K562 (cell line): ENCODE data around the gene ZIC2. TPM values are rescaled to one million over a fixed set of nuclear protein-coding genes. Genes with fewer than 3 reads are reported as not detected.

Source experiments
- ASH1L ChIP-seq: fragments of 450-650 bp; IDR thresholded peaks from 2 replicates; pipeline ENCODE4 v1.6.1; 2018; ENCODE audit warnings: borderline replicate concordance, mild to moderate bottlenecking, low read depth; ENCODE audit not compliant: partially characterized antibody
- ATF2 ChIP-seq: sonication (generic); formaldehyde crosslinking; IDR thresholded peaks from 2 replicates; pipeline ENCODE4 v1.8.1; 2022; ENCODE audit warnings: missing genetic modification reagents
- BRCA1 ChIP-seq, 2 experiments: fragments of 450-650 bp in 1 of 2; sonication (generic) in 1 of 2; formaldehyde crosslinking in 1 of 2; IDR thresholded peaks; 2 replicates each; pipeline versions ENCODE4 v1.5.0 to v1.6.1; 2017 to 2020; ENCODE audit warnings: mild to moderate bottlenecking in 1 of 2, missing genetic modification reagents in 1 of 2
- CCAR2 ChIP-seq: fragments of 200-400 bp; formaldehyde crosslinking; IDR thresholded peaks from 2 replicates; pipeline ENCODE4 v1.6.1; 2017; ENCODE audit warnings: mild to moderate bottlenecking, low read depth, low read length
- ELF1 ChIP-seq: fragments of 200-800 bp; sonication (Bioruptor generic); IDR thresholded peaks from 2 replicates; pipeline ENCODE4 v1.6.1; 2016; ENCODE audit warnings: missing genetic modification characterization, missing compliant biosample characterization
- KDM4B ChIP-seq, 2 experiments: fragments of 450-650 bp in 1 of 2; sonication (generic) in 1 of 2; IDR thresholded peaks; 2 replicates each; pipeline ENCODE4 v1.6.1; 2016 to 2017; ENCODE audit warnings: borderline replicate concordance in 2 of 2, antibody characterized with exemption in 1 of 2, low read depth in 1 of 2, mild to moderate bottlenecking in 1 of 2
- MEF2A ChIP-seq: IDR thresholded peaks from 2 replicates; pipeline ENCODE4 v1.6.1; 2011; ENCODE audit warnings: low read depth, mild to moderate bottlenecking, low read length, moderate library complexity; ENCODE audit not compliant: control insufficient read depth
- MITF ChIP-seq: IDR thresholded peaks from 2 replicates; pipeline ENCODE4 v1.6.1; 2014; ENCODE audit warnings: antibody characterized with exemption
- PBX2 ChIP-seq, 2 experiments: IDR thresholded peaks in 1 of 2; conservative IDR thresholded peaks in 1 of 2; 2 replicates each; pipeline ENCODE4 v1.6.1; 2016; ENCODE audit warnings: low read depth in 2 of 2, mild to moderate bottlenecking in 1 of 2, missing compliant biosample characterization in 1 of 2, missing genetic modification characterization in 1 of 2, moderate library complexity in 1 of 2
- PHF20 ChIP-seq: fragments of 450-650 bp; IDR thresholded peaks from 2 replicates; pipeline ENCODE4 v1.6.1; 2018; ENCODE audit not compliant: partially characterized antibody
- RBBP5 ChIP-seq: fragments of 200-600 bp; sonication (generic); IDR thresholded peaks from 2 replicates; pipeline ENCODE4 v1.6.1; 2012; ENCODE audit warnings: borderline replicate concordance, mild to moderate bottlenecking, low read length, control low read depth, inconsistent platforms; ENCODE audit not compliant: insufficient read depth, poor library complexity, severe bottlenecking
- TAF15 ChIP-seq: fragments of 200-400 bp; formaldehyde crosslinking; IDR thresholded peaks from 2 replicates; pipeline ENCODE4 v1.6.1; 2017; ENCODE audit warnings: mild to moderate bottlenecking, low read depth, low read length, moderate library complexity
- ZNF551 ChIP-seq: fragments of 250-450 bp; sonication (Bioruptor Pico); IDR thresholded peaks from 2 replicates; pipeline ENCODE4 v1.5.0; 2021; ENCODE audit warnings: mild to moderate bottlenecking, moderate library complexity
- ZNF764 ChIP-seq: fragments of 250-450 bp; sonication (Bioruptor Pico); IDR thresholded peaks from 2 replicates; pipeline ENCODE4 v1.4.0; 2020; ENCODE audit warnings: low read depth, mild to moderate bottlenecking, moderate library complexity
- polyA plus RNA-seq, 8 experiments: library from polyadenylated mRNA; depleted of rRNA in 4 of 8; stranded (reverse) in 5 of 8; unstranded in 3 of 8; fragments of >200 nt; fragmentation: Nextera tagmentation in 2 of 8; fragmentation: Illumina TruSeq in 1 of 8; extraction: Ambion mirVana in 2 of 8; extraction: Trizol in 1 of 8; gene quantifications; 2 replicates each; pipeline versions ENCODE4 v1.2.1 to v1.2.3, GENCODE V29; 2011 to 2014; ENCODE audit warnings: inconsistent platforms in 1 of 8, missing spikeins in 1 of 8
- total RNA-seq, 7 experiments: library from RNA; depleted of rRNA in 6 of 7; stranded (reverse); fragments of >200 nt in 6 of 7; fragmentation: Illumina TruSeq in 2 of 7; extraction: Trizol in 2 of 7; gene quantifications; 2 replicates each; pipeline versions ENCODE4 v1.2.1 to v1.2.3, GENCODE V29; 2011 to 2021; ENCODE audit warnings: low replicate concordance in 1 of 7
- TF ChIP-seq, protein P1 (sequence below): fragments of 450-650 bp; IDR thresholded peaks from 2 replicates; pipeline ENCODE4 v1.6.1; 2017; ENCODE audit warnings: antibody characterized with exemption
- TF ChIP-seq, protein P2 (sequence below): sonication (generic); formaldehyde crosslinking; IDR thresholded peaks from 2 replicates; pipeline ENCODE4 v1.8.0; 2023; ENCODE audit warnings: mild to moderate bottlenecking, missing genetic modification reagents

Gene ZIC2
- total and polyA plus RNA-seq, 9 of the 15 experiments (the other 6 are each of a cell fraction or from before 2014, with no cell fraction given): 1.8 to 18.0 (median 4.5) TPM

DNA sequence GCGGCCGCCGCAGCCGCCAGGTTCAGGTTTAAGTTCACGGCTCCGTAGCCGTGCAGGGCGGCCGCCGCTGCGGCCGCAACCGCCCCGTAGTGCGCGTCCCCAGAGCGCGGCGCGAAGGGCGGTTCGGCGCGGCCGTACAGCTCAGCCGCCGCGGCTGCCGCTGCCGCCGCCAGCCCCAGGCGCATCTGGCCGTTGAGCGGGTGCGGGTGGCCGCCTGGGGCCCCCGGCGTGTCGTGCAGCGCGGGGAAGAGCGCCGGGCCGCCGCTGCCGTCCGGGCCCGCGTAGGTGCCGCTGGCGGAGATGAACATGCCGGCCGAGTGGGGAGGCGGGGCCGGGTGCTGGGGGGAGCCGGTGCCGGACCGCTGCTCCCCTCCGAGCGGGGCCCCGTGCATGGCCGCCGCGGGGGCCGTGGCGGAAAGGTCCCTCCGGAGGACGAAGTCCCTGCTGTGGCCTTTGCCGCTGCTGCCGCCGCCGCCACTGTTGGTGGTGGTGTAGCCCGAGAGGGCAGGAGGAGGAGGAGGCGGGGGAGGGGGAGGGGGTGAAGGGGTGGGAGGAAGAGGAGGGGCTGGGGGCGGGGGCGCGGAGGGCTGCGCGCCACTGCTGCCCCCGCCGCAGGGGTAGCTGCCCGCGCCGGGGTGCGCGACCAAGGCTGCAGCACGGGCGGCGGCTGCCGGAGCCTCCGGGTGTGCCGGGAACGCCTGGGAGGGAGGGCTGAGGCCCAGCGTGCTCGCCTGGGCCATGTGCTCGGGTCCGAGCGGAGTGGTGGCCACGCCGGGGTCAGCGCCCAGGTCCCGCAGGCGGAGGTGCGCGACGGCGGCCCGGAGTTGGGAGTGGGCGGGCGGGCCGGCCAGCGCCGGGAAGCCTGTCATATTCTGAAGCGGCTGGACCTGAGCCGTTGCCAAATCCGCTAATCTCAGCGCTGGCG is 10.7 kb upstream of the ZIC2 start (continued):
- TF ChIP-seq ASH1L: no peak
- TF ChIP-seq PBX2 (CRISPR knock-in tag; IDR thresholded peaks at IDR 0.05; ENCODE audit: low read depth): no peak
- TF ChIP-seq PBX2 (tag; conservative IDR thresholded peaks at IDR 0.05; ENCODE audit: low read depth): no peak
- TF ChIP-seq CCAR2: no peak
- TF ChIP-seq TAF15: no peak
- TF ChIP-seq ZNF764 (CRISPR knock-in tag): no peak
- TF ChIP-seq ELF1: no peak
- no peak for TF ChIP-seq MITF
- TF ChIP-seq KDM4B (IDR thresholded peaks at IDR 0.05; ENCODE audit: borderline replicate concordance in 2 of 2, low read depth in 1 of 2): no peak
- TF ChIP-seq BRCA1 (IDR thresholded peaks at IDR 0.05): no peak
- no peak for TF ChIP-seq BRCA1 (CRISPR knock-in tag; IDR thresholded peaks at IDR 0.05)
- TF ChIP-seq, protein P1, sequence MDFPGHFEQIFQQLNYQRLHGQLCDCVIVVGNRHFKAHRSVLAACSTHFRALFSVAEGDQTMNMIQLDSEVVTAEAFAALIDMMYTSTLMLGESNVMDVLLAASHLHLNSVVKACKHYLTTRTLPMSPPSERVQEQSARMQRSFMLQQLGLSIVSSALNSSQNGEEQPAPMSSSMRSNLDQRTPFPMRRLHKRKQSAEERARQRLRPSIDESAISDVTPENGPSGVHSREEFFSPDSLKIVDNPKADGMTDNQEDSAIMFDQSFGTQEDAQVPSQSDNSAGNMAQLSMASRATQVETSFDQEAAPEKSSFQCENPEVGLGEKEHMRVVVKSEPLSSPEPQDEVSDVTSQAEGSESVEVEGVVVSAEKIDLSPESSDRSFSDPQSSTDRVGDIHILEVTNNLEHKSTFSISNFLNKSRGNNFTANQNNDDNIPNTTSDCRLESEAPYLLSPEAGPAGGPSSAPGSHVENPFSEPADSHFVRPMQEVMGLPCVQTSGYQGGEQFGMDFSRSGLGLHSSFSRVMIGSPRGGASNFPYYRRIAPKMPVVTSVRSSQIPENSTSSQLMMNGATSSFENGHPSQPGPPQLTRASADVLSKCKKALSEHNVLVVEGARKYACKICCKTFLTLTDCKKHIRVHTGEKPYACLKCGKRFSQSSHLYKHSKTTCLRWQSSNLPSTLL: no peak
- TF ChIP-seq, protein P2, sequence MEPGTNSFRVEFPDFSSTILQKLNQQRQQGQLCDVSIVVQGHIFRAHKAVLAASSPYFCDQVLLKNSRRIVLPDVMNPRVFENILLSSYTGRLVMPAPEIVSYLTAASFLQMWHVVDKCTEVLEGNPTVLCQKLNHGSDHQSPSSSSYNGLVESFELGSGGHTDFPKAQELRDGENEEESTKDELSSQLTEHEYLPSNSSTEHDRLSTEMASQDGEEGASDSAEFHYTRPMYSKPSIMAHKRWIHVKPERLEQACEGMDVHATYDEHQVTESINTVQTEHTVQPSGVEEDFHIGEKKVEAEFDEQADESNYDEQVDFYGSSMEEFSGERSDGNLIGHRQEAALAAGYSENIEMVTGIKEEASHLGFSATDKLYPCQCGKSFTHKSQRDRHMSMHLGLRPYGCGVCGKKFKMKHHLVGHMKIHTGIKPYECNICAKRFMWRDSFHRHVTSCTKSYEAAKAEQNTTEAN (CRISPR knock-in tag): no peak
- TF ChIP-seq ATF2 (CRISPR knock-in tag): no peak
- no peak for TF ChIP-seq PHF20
- no peak for TF ChIP-seq ZNF551 (CRISPR knock-in tag)
- no peak for TF ChIP-seq MEF2A
- TF ChIP-seq RBBP5: peak; percentile 75
